HepG2 (cell line): Measurements from ENCODE around the gene SRSF7. TPM values are rescaled to one million over a fixed set of nuclear protein-coding genes. Genes with fewer than 3 reads are reported as not detected.

Source experiments
- ARNT2 ChIP-seq: sonication (generic); formaldehyde crosslinking; IDR thresholded peaks from 2 replicates; pipeline ENCODE4 v1.8.0; 2022; ENCODE audit warnings: mild to moderate bottlenecking, low read depth, missing genetic modification reagents, moderate library complexity
- JDP2 ChIP-seq: sonication (generic); formaldehyde crosslinking; IDR thresholded peaks from 2 replicates; pipeline ENCODE4 v1.8.1; 2022; ENCODE audit warnings: missing genetic modification reagents, borderline replicate concordance
- MIXL1 ChIP-seq: IDR thresholded peaks from 2 replicates; pipeline ENCODE4 v1.6.1; 2016
- MXD4 ChIP-seq: IDR thresholded peaks from 2 replicates; pipeline ENCODE4 v1.6.1; 2016; ENCODE audit warnings: mild to moderate bottlenecking, missing biosample characterization, missing genetic modification reagents
- MYC ChIP-seq: sonication (generic); formaldehyde crosslinking; IDR thresholded peaks from 2 replicates; pipeline ENCODE4 v1.9.0; 2021; ENCODE audit warnings: missing genetic modification reagents, borderline replicate concordance
- ZNF143 ChIP-seq: sonication (generic); formaldehyde crosslinking; IDR thresholded peaks from 2 replicates; pipeline ENCODE4 v1.4.0; 2020; ENCODE audit warnings: missing genetic modification reagents
- ZNF749 ChIP-seq: sonication (generic); formaldehyde crosslinking; IDR thresholded peaks from 2 replicates; pipeline ENCODE4 v1.8.0; 2022; ENCODE audit warnings: mild to moderate bottlenecking, missing genetic modification reagents, moderate library complexity, borderline replicate concordance
- polyA plus RNA-seq, 8 experiments: library from polyadenylated mRNA; depleted of rRNA in 3 of 8; stranded (reverse) in 7 of 8; unstranded in 1 of 8; fragments of >200 nt; fragmentation: Illumina TruSeq in 4 of 8; extraction: Trizol in 4 of 8; gene quantifications; 2 replicates each; pipeline versions ENCODE4 v1.2.1 to v1.2.3, GENCODE V29; 2011 to 2016; ENCODE audit warnings: low read depth in 4 of 8, missing spikeins in 1 of 8, mixed read lengths in 1 of 8; ENCODE audit not compliant: insufficient read depth in 1 of 8
- total RNA-seq, 5 experiments: library from RNA; depleted of rRNA; stranded (reverse); fragments of >200 nt; fragmentation: Illumina TruSeq; extraction: Trizol; gene quantifications; 2 replicates each; pipeline ENCODE4 v1.2.3, GENCODE V29; 2016; ENCODE audit warnings: low read depth in 1 of 5
- TF ChIP-seq, protein P1 (sequence below): sonication (generic); formaldehyde crosslinking; IDR thresholded peaks from one replicate; pipeline ENCODE4 v1.5.1; 2020; ENCODE audit warnings: mild to moderate bottlenecking, missing genetic modification reagents; ENCODE audit errors: not compliant biosample characterization
- TF ChIP-seq, protein P2 (sequence below): sonication (generic); formaldehyde crosslinking; IDR thresholded peaks from 2 replicates; pipeline ENCODE4 v1.9.0; 2021; ENCODE audit warnings: missing genetic modification reagents, mild to moderate bottlenecking, borderline replicate concordance
- TF ChIP-seq, protein P3 (sequence below): sonication (generic); formaldehyde crosslinking; IDR thresholded peaks from 2 replicates; pipeline ENCODE4 v1.4.0; 2020; ENCODE audit warnings: missing genetic modification reagents
- TF ChIP-seq, protein P4 (sequence below): sonication (generic); formaldehyde crosslinking; IDR thresholded peaks from 2 replicates; pipeline ENCODE4 v1.8.0; 2022; ENCODE audit warnings: missing genetic modification reagents, mild to moderate bottlenecking, borderline replicate concordance
- TF ChIP-seq, protein P5 (sequence below): sonication (generic); formaldehyde crosslinking; IDR thresholded peaks from 2 replicates; pipeline ENCODE4 v1.8.0; 2022; ENCODE audit warnings: missing genetic modification reagents, mild to moderate bottlenecking, inconsistent platforms, borderline replicate concordance

SRSF7 gene
- total and polyA plus RNA-seq, 2 of the 13 experiments (the other 11 are each of a cell fraction or from before 2014, with no cell fraction given): 172 to 275 TPM

DNA sequence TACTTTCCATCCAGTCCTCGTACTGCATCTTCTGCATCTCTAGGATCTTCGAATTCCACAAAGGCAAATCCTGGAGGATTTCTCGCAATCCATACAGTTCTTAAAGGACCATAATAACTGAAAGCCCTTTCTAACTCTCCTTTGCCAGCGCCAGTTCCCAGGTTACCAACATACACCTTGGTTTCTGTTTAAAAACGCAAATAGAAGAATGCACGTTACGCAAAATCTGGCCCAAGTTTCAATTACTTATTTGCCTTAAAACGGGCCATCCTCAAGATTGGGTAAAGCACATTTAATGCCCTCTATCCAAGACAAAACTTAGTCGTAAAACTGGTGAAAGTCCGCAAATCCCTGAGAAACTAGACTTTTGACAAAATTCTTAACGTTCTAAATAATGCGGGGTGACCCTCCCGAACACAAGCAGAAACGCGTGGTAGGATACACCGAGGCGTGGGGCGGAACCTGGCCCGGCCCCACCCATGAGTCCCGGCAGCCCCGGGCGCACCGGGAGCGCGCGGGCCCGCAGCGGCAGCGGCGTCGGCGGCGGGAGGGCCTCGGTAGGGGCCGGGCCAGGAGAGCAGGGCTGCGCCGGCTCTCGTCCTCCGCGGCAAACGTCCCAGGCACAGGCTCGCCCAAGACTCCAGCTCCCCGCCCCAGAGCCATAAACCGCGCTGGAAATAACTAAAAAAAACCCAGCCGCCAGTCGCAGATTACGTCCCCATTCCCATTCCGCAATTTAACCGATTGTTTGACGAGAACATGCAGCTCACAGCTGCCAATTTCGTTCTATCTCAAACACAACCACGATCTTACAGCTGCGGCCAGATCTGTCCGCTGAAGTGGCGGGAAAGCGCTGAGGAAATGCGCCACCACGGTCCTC is 910 bp downstream of the SRSF7 start (continued):
- TF ChIP-seq, protein P1, sequence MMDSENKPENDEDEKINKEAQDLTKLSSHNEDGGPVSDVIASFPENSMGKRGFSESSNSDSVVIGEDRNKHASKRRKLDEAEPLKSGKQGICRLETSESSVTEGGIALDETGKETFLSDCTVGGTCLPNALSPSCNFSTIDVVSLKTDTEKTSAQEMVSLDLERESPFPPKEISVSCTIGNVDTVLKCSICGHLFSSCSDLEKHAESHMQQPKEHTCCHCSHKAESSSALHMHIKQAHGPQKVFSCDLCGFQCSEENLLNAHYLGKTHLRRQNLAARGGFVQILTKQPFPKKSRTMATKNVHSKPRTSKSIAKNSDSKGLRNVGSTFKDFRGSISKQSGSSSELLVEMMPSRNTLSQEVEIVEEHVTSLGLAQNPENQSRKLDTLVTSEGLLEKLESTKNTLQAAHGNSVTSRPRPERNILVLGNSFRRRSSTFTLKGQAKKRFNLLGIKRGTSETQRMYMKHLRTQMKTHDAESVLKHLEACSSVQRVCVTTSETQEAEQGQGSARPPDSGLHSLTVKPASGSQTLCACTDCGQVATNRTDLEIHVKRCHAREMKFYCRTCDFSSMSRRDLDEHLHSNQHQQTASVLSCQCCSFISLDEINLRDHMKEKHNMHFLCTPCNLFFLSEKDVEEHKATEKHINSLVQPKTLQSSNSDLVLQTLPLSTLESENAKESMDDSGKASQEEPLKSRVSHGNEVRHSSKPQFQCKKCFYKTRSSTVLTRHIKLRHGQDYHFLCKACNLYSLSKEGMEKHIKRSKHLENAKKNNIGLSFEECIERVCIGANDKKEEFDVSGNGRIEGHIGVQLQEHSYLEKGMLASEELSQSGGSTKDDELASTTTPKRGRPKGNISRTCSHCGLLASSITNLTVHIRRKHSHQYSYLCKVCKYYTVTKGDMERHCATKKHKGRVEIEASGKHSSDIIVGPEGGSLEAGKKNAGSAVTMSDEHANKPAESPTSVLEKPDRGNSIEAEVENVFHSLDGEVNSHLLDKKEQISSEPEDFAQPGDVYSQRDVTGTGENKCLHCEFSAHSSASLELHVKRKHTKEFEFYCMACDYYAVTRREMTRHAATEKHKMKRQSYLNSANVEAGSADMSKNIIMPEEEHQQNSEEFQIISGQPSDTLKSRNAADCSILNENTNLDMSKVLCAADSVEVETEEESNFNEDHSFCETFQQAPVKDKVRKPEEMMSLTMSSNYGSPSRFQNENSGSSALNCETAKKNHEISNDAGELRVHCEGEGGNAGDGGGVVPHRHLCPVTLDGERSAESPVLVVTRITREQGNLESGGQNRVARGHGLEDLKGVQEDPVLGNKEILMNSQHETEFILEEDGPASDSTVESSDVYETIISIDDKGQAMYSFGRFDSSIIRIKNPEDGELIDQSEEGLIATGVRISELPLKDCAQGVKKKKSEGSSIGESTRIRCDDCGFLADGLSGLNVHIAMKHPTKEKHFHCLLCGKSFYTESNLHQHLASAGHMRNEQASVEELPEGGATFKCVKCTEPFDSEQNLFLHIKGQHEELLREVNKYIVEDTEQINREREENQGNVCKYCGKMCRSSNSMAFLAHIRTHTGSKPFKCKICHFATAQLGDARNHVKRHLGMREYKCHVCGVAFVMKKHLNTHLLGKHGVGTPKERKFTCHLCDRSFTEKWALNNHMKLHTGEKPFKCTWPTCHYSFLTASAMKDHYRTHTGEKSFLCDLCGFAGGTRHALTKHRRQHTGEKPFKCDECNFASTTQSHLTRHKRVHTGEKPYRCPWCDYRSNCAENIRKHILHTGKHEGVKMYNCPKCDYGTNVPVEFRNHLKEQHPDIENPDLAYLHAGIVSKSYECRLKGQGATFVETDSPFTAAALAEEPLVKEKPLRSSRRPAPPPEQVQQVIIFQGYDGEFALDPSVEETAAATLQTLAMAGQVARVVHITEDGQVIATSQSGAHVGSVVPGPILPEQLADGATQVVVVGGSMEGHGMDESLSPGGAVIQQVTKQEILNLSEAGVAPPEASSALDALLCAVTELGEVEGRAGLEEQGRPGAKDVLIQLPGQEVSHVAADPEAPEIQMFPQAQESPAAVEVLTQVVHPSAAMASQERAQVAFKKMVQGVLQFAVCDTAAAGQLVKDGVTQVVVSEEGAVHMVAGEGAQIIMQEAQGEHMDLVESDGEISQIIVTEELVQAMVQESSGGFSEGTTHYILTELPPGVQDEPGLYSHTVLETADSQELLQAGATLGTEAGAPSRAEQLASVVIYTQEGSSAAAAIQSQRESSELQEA (CRISPR knock-in tag): no peak
- TF ChIP-seq MXD4: no peak
- TF ChIP-seq, protein P2, sequence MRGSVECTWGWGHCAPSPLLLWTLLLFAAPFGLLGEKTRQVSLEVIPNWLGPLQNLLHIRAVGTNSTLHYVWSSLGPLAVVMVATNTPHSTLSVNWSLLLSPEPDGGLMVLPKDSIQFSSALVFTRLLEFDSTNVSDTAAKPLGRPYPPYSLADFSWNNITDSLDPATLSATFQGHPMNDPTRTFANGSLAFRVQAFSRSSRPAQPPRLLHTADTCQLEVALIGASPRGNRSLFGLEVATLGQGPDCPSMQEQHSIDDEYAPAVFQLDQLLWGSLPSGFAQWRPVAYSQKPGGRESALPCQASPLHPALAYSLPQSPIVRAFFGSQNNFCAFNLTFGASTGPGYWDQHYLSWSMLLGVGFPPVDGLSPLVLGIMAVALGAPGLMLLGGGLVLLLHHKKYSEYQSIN (CRISPR knock-in tag): peak; percentile 21; the same call in 1 of the 2 replicates
- TF ChIP-seq MYC: no peak
- TF ChIP-seq, protein P3, sequence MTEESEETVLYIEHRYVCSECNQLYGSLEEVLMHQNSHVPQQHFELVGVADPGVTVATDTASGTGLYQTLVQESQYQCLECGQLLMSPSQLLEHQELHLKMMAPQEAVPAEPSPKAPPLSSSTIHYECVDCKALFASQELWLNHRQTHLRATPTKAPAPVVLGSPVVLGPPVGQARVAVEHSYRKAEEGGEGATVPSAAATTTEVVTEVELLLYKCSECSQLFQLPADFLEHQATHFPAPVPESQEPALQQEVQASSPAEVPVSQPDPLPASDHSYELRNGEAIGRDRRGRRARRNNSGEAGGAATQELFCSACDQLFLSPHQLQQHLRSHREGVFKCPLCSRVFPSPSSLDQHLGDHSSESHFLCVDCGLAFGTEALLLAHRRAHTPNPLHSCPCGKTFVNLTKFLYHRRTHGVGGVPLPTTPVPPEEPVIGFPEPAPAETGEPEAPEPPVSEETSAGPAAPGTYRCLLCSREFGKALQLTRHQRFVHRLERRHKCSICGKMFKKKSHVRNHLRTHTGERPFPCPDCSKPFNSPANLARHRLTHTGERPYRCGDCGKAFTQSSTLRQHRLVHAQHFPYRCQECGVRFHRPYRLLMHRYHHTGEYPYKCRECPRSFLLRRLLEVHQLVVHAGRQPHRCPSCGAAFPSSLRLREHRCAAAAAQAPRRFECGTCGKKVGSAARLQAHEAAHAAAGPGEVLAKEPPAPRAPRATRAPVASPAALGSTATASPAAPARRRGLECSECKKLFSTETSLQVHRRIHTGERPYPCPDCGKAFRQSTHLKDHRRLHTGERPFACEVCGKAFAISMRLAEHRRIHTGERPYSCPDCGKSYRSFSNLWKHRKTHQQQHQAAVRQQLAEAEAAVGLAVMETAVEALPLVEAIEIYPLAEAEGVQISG: no peak
- TF ChIP-seq, protein P4, sequence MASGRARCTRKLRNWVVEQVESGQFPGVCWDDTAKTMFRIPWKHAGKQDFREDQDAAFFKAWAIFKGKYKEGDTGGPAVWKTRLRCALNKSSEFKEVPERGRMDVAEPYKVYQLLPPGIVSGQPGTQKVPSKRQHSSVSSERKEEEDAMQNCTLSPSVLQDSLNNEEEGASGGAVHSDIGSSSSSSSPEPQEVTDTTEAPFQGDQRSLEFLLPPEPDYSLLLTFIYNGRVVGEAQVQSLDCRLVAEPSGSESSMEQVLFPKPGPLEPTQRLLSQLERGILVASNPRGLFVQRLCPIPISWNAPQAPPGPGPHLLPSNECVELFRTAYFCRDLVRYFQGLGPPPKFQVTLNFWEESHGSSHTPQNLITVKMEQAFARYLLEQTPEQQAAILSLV: no peak; the same call in 1 of the 2 replicates
- TF ChIP-seq MIXL1 (CRISPR knock-in tag): no peak
- TF ChIP-seq, protein P5, sequence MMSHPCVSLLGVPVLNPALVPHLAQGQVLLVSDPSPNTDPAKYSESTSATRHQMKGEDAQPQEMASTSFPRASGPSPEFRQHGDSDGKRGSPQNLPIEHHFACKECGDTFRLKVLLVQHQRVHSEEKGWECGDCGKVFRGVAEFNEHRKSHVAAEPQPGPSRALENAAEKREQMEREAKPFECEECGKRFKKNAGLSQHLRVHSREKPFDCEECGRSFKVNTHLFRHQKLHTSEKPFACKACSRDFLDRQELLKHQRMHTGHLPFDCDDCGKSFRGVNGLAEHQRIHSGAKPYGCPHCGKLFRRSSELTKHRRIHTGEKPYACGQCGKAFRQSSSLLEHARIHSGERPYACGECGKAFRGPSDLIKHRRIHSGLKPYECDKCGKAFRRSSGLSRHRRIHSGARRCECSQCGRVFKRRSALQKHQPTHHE (CRISPR knock-in tag): peak; percentile 24; the same call in 1 of the 2 replicates
- peak; percentile 54; the same call in 1 of the 2 replicates for TF ChIP-seq ZNF143 (CRISPR knock-in tag)
- no peak for TF ChIP-seq JDP2 (CRISPR knock-in tag)
- no peak for TF ChIP-seq ZNF749 (CRISPR knock-in tag)
- TF ChIP-seq ARNT2 (CRISPR knock-in tag): peak; percentile 27; the same call in 1 of the 2 replicates
